WTC11 (cell line): ENCODE measurements around the gene SEPTIN8.

ENCODE experiments used
- ATF2 ChIP-seq: sonication (generic); formaldehyde crosslinking; IDR thresholded peaks from 2 replicates; pipeline ENCODE4 v1.8.1; 2022; ENCODE audit warnings: low read depth, missing genetic modification reagents, borderline replicate concordance
- CDX4 ChIP-seq: fragments of 250-450 bp; sonication (Bioruptor Pico); IDR thresholded peaks from 2 replicates; pipeline ENCODE4 v1.9.0; 2021; ENCODE audit warnings: moderate library complexity, mild to moderate bottlenecking, inconsistent platforms, borderline replicate concordance
- CTCF ChIP-seq: fragments of 200-600 bp; IDR thresholded peaks from 2 replicates; pipeline ENCODE4 v1.8.0; 2022; ENCODE audit warnings: antibody characterized with exemption
- ELF4 ChIP-seq: sonication (generic); formaldehyde crosslinking; IDR thresholded peaks from 2 replicates; pipeline ENCODE4 v1.8.1; 2022; ENCODE audit warnings: low read depth, mild to moderate bottlenecking, moderate library complexity, missing genetic modification reagents
- ESRRA ChIP-seq: sonication (generic); formaldehyde crosslinking; IDR thresholded peaks from 2 replicates; pipeline ENCODE4 v1.8.1; 2022; ENCODE audit warnings: mild to moderate bottlenecking, missing genetic modification reagents, borderline replicate concordance
- NR1H2 ChIP-seq: sonication (generic); formaldehyde crosslinking; IDR thresholded peaks from 2 replicates; pipeline ENCODE4 v1.9.0; 2021; ENCODE audit warnings: mild to moderate bottlenecking, moderate library complexity, missing genetic modification reagents
- RELA ChIP-seq: sonication (generic); formaldehyde crosslinking; IDR thresholded peaks from 2 replicates; pipeline ENCODE4 v1.8.1; 2022; ENCODE audit warnings: missing genetic modification reagents, mild to moderate bottlenecking, borderline replicate concordance
- SP1 ChIP-seq: sonication (generic); formaldehyde crosslinking; conservative IDR thresholded peaks from 2 replicates; pipeline ENCODE4 v1.8.1; 2022; ENCODE audit warnings: missing genetic modification reagents
- TEAD4 ChIP-seq: sonication (generic); formaldehyde crosslinking; IDR thresholded peaks from 2 replicates; pipeline ENCODE4 v1.8.0; 2022; ENCODE audit warnings: mild to moderate bottlenecking, missing genetic modification reagents
- USF2 ChIP-seq: sonication (generic); formaldehyde crosslinking; IDR thresholded peaks from 2 replicates; pipeline ENCODE4 v1.8.1; 2023; ENCODE audit warnings: mild to moderate bottlenecking, missing genetic modification reagents, moderate library complexity

GRCh38 chr5:132813599-132814502 lies 36.8 kb upstream of the SEPTIN8 start:
- TF ChIP-seq CTCF = no peak
- TF ChIP-seq NR1H2 = no peak
- no peak for TF ChIP-seq SP1
- no peak for TF ChIP-seq RELA (CRISPR knock-in tag)
- TF ChIP-seq ATF2 = no peak
- TF ChIP-seq ESRRA (CRISPR knock-in tag) = no peak
- TF ChIP-seq CDX4 = no peak
- TF ChIP-seq TEAD4 (CRISPR knock-in tag) = no peak
- TF ChIP-seq USF2 (CRISPR knock-in tag) = no peak
- no peak for TF ChIP-seq ELF4 (CRISPR knock-in tag)
